ENCODE data around the gene STIMATE.

Gene STIMATE

DNA sequence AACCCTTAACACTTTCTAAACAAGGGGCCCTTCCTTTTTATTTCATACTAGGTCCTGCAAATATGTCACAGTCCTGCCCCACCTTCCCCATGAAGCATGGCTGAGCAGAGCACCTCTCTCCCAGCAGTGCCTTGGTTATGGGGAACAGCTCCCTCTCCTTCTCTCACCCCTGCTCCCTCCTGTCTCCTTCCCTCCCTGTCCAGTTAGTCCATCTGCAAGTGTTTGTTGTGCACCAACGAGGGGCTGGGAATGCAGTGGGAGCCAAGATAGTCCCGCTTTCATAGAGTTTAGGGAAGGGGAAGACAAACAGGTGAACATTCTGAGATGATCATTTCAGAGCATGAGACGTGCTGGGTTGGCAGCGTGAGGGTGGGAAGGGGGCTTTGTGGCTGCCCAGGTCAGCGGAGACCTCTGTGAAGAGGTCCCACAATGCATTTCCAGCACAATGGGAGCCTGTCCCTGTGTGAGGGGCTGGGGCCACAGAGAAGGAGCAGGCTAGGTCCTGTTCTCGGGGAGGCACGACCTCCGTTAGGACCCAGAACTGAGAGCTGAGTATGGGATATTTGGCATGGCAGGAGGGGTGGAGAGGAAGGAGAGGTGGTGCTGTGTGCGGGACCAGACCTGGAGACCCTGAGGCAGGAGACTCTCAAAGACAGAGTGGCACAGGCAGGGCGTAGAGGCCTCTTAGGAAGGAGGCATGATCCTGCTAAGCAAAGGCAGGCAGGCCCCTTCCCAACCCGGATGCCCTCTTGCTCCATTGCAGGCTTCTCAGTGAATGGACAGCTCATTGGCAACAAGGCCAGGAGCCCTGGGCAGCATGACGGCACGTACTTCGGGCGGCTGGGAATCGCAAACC is 108.2 kb downstream of the STIMATE start:
- DNase-seq = no peak

DNA sequence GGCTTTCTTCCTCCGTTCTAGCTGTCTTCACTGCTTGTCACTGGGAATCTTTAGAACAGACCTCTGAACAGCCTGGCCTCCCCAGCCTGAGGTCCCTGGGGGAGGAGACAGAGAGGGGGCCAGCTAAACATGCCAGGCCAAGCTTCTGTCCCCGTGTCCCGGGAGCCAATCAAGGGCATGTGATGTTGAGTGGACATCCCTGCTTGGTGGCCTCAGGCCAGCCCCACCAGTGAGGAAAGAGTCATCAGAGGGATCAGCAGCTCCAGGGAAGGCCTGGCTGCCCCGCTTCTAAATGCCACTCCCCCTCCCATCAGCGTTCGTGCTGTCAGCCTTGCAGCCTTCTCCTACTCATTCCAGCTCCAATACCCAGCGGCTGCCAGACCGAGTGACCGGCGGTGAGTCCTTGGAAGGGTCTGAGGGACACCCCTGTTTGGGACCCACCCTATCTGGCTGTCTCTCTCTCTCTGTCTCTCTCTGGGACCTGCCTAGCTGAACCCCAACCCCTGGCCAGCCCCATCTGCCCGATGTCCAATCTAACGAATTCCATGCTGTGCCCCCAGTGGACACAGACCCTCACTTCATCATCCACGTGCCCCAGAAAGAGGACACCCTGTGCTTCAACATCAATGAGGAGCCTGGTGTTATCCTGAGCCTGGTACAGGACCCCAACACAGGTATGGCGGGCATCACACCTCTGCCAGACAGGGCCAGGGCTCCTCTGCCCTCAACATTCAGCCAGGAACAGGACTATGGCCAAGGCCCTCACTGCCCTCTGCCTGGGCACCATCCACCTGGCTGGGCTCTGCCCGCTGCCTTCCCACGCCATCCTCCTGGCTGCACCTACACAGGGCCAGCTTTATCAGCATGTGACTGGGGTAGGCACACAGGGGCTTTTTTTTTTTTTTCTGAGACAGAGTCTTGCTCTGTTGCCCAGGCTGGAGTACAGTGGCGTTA is 109.4 kb downstream of the STIMATE start:
- DNase-seq = no peak

DNA sequence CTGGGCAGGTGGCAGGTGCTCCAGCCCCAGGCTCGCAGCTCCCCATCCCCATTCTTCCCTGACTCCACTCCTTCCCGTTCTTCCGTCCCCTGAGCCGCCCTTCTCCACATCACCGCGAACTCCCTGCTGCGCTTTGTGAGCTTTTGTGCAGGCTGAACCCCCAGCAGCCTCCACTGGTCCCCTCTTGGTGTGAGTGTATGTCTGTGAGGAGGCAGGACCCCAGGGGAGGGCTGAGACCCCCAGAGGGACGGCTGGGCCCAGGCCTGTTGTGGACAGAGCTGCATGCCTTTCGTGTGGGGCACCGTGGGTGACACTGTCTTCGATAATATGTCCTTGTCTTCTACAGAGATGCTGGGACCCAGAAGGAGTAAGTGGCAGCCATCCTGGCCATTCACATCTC is 110.1 kb downstream of the STIMATE start:
- DNase-seq = no peak

All from fibroblast of upper back skin (primary cell).